ENCODE data around the gene FOXA1.

DNA sequence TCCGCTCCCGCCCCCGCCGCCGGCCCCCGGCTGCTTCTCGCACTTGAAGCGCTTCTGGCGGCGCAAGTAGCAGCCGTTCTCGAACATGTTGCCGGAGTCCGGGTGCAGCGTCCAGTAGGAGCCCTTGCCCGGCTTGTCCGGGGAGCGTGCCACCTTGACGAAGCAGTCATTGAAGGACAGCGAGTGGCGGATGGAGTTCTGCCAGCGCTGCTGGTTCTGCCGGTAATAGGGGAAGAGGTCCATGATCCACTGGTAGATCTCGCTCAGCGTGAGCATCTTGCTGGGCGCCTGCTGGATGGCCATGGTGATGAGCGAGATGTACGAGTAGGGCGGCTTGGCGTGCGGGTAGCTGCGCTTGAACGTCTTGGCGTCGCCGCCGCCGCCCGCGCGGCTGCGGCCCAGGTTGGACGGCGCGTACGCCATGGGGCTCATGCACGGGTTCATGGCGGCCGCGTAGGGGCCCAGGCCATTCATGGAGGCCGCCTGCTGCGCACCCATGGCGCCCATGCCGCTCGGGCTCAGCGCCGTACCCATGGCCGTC is 3.0 kb downstream of the FOXA1 start:
- TF ChIP-seq GATA2 (IDR thresholded peaks at IDR 0.05; ENCODE audit: low read depth, low read length) (no peak), GATA3 (IDR thresholded peaks at IDR 0.05; ENCODE audit: low read depth, low read length) (no peak)
